ENCODE data around the gene IRF2BP1. TPM values are rescaled to one million over a fixed set of nuclear protein-coding genes. Genes with fewer than 3 reads are reported as not detected.

The IRF2BP1 gene
- total and polyA plus RNA-seq, 2 of the 13 experiments (the other 11 are each of a cell fraction or from before 2014, with no cell fraction given), result 4.3 to 14.3 TPM

DNA sequence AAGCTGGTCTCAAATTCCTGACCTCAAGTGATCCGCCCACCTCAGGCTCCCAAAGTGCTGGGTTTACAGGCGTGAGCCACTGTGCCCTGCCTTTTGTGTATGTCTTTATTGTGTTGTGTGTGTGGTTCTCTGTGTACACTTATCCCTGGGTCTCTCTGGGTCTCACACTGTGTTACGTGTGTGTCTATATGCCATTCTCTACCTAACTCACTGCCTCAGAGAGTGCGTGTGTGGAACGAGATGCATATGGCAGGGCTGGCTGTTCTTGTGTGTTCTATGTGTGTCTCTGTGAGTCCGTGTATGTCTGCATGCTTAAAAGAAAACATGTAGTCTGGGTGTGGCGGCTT is 11.3 kb downstream of the IRF2BP1 start (continued):
- TF ChIP-seq, protein P1, sequence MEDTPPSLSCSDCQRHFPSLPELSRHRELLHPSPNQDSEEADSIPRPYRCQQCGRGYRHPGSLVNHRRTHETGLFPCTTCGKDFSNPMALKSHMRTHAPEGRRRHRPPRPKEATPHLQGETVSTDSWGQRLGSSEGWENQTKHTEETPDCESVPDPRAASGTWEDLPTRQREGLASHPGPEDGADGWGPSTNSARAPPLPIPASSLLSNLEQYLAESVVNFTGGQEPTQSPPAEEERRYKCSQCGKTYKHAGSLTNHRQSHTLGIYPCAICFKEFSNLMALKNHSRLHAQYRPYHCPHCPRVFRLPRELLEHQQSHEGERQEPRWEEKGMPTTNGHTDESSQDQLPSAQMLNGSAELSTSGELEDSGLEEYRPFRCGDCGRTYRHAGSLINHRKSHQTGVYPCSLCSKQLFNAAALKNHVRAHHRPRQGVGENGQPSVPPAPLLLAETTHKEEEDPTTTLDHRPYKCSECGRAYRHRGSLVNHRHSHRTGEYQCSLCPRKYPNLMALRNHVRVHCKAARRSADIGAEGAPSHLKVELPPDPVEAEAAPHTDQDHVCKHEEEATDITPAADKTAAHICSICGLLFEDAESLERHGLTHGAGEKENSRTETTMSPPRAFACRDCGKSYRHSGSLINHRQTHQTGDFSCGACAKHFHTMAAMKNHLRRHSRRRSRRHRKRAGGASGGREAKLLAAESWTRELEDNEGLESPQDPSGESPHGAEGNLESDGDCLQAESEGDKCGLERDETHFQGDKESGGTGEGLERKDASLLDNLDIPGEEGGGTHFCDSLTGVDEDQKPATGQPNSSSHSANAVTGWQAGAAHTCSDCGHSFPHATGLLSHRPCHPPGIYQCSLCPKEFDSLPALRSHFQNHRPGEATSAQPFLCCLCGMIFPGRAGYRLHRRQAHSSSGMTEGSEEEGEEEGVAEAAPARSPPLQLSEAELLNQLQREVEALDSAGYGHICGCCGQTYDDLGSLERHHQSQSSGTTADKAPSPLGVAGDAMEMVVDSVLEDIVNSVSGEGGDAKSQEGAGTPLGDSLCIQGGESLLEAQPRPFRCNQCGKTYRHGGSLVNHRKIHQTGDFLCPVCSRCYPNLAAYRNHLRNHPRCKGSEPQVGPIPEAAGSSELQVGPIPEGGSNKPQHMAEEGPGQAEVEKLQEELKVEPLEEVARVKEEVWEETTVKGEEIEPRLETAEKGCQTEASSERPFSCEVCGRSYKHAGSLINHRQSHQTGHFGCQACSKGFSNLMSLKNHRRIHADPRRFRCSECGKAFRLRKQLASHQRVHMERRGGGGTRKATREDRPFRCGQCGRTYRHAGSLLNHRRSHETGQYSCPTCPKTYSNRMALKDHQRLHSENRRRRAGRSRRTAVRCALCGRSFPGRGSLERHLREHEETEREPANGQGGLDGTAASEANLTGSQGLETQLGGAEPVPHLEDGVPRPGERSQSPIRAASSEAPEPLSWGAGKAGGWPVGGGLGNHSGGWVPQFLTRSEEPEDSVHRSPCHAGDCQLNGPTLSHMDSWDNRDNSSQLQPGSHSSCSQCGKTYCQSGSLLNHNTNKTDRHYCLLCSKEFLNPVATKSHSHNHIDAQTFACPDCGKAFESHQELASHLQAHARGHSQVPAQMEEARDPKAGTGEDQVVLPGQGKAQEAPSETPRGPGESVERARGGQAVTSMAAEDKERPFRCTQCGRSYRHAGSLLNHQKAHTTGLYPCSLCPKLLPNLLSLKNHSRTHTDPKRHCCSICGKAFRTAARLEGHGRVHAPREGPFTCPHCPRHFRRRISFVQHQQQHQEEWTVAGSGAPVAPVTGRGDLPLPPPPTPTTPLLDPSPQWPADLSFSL (CRISPR knock-in tag; IDR thresholded peaks at IDR 0.05), result peak; percentile 95
- TF ChIP-seq HOXA3 (CRISPR knock-in tag; IDR thresholded peaks at IDR 0.05) (peak; percentile 46; the same call in 1 of the 2 replicates), ZFP36L2 (CRISPR knock-in tag; IDR thresholded peaks at IDR 0.05) (no peak), HDAC2 (CRISPR knock-in tag; IDR thresholded peaks at IDR 0.05) (peak; percentile 13; the same call in 1 of the 2 replicates), HNF4A (CRISPR knock-in tag; IDR thresholded peaks at IDR 0.05) (peak; percentile 37; the same call in 1 of the 2 replicates), ZNF337 (CRISPR knock-in tag; IDR thresholded peaks at IDR 0.05; ENCODE audit: borderline replicate concordance, low read depth) (no peak), MED8 (CRISPR knock-in tag; IDR thresholded peaks at IDR 0.05; ENCODE audit: insufficient replicate concordance) (peak; percentile 43), ZNF605 (CRISPR knock-in tag; IDR thresholded peaks at IDR 0.05) (no peak), ATM (IDR thresholded peaks at IDR 0.05; ENCODE audit: borderline replicate concordance) (no peak), NCOA5 (CRISPR knock-in tag; IDR thresholded peaks at IDR 0.05) (no peak), KLF9 (CRISPR knock-in tag; IDR thresholded peaks at IDR 0.05; ENCODE audit: low read depth) (no peak), ZNF614 (CRISPR knock-in tag; IDR thresholded peaks at IDR 0.05; ENCODE audit: borderline replicate concordance) (0 out of 2 replicates have a peak, but pooled peaks have one; percentile 18)
- TF ChIP-seq, protein P2, sequence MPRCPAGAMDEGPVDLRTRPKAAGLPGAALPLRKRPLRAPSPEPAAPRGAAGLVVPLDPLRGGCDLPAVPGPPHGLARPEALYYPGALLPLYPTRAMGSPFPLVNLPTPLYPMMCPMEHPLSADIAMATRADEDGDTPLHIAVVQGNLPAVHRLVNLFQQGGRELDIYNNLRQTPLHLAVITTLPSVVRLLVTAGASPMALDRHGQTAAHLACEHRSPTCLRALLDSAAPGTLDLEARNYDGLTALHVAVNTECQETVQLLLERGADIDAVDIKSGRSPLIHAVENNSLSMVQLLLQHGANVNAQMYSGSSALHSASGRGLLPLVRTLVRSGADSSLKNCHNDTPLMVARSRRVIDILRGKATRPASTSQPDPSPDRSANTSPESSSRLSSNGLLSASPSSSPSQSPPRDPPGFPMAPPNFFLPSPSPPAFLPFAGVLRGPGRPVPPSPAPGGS (CRISPR knock-in tag; IDR thresholded peaks at IDR 0.05), result no peak
- TF ChIP-seq, protein P3, sequence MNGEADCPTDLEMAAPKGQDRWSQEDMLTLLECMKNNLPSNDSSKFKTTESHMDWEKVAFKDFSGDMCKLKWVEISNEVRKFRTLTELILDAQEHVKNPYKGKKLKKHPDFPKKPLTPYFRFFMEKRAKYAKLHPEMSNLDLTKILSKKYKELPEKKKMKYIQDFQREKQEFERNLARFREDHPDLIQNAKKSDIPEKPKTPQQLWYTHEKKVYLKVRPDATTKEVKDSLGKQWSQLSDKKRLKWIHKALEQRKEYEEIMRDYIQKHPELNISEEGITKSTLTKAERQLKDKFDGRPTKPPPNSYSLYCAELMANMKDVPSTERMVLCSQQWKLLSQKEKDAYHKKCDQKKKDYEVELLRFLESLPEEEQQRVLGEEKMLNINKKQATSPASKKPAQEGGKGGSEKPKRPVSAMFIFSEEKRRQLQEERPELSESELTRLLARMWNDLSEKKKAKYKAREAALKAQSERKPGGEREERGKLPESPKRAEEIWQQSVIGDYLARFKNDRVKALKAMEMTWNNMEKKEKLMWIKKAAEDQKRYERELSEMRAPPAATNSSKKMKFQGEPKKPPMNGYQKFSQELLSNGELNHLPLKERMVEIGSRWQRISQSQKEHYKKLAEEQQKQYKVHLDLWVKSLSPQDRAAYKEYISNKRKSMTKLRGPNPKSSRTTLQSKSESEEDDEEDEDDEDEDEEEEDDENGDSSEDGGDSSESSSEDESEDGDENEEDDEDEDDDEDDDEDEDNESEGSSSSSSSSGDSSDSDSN (CRISPR knock-in tag; IDR thresholded peaks at IDR 0.05), result no peak
- TF ChIP-seq, protein P4, sequence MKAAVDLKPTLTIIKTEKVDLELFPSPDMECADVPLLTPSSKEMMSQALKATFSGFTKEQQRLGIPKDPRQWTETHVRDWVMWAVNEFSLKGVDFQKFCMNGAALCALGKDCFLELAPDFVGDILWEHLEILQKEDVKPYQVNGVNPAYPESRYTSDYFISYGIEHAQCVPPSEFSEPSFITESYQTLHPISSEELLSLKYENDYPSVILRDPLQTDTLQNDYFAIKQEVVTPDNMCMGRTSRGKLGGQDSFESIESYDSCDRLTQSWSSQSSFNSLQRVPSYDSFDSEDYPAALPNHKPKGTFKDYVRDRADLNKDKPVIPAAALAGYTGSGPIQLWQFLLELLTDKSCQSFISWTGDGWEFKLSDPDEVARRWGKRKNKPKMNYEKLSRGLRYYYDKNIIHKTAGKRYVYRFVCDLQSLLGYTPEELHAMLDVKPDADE (CRISPR knock-in tag; IDR thresholded peaks at IDR 0.05), result no peak
- TF ChIP-seq, protein P5, sequence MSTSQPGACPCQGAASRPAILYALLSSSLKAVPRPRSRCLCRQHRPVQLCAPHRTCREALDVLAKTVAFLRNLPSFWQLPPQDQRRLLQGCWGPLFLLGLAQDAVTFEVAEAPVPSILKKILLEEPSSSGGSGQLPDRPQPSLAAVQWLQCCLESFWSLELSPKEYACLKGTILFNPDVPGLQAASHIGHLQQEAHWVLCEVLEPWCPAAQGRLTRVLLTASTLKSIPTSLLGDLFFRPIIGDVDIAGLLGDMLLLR (CRISPR knock-in tag; IDR thresholded peaks at IDR 0.05), result peak; percentile 45; the same call in 1 of the 2 replicates
- TF ChIP-seq, protein P6, sequence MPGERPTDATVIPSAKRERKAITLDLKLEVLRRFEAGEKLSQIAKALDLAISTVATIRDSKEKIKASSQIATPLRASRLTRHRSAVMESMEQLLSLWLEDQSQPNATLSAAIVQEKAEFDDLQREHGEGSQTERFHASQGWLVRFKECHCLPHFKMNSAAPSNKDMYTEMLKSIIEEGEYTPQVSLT (CRISPR knock-in tag; IDR thresholded peaks at IDR 0.05; ENCODE audit: borderline replicate concordance, low read depth), result no peak

Measured in HepG2 (cell line).